Measurements from ENCODE around the gene PRKCE. TPM values are rescaled to one million over a fixed set of nuclear protein-coding genes. Genes with fewer than 3 reads are reported as not detected.

The PRKCE gene
- total RNA-seq, 1 donor from 2014 or later = 24.2 TPM

- H3K27me3 Mint-ChIP-seq (ENCODE audit: unreplicated experiment) = peaks cover 2% of the 10 kb centered on the region
- no peak for DNase-seq (ENCODE audit: low spot score)
- TF ChIP-seq CTCF (IDR thresholded peaks at IDR 0.05; ENCODE audit: unreplicated experiment) = no peak
- H3K4me3 Mint-ChIP-seq (ENCODE audit: unreplicated experiment) = no peak overlapping the region
- no peaks in the 10 kb centered on the region for H3K9me3 Mint-ChIP-seq (ENCODE audit: unreplicated experiment)
- H3K27ac Mint-ChIP-seq (ENCODE audit: unreplicated experiment) = no peak overlapping the region
- peaks cover 19% of the 10 kb centered on the region for H3K4me1 Mint-ChIP-seq (ENCODE audit: unreplicated experiment)
- H3K36me3 Mint-ChIP-seq (ENCODE audit: low read depth, unreplicated experiment) = no peaks in the 10 kb centered on the region
Measured at GRCh38 chr2:46067062-46067461, 415.6 kb downstream of the PRKCE start.

DNA sequence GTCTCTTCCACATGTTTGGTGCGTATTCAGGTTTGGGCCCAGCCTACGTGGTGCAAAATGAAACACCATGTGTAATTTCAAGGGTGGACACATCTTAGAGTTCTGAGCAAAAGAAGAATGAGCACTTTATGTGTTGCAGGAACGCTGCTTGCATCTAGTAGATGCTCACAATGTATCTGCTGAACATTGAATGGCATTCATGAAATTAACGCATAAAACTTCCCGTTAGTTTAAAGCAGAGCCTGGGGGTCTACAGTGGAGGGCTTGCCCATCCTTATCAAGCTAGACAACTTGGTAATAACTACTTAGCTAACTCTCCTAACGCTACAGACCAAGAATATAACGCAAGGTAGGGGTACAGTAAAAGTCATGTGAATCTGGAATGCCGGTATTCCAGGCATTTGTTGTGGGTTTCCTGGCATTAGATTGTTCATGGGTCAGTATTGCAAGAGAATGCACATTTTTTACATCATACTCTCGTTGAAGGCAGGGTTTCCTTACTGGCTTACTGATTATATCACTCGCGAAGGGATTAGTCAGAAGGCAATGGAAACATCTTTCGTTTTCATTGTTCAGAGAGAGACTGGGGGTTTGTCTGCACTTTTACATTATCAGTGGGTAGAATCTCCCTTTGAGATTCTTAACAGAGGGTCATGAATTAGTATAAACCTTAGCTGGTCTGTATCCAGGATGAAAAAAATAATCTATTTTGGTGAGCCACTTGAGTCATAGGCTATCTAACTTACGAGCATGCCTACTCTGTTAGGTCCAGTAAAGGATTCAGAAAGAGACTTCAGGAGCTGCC is 416.2 kb downstream of the PRKCE start:
- Mint-ChIP-seq H3K36me3 (ENCODE audit: low read depth, unreplicated experiment) (no peaks in the 10 kb centered on the region), H3K27me3 (ENCODE audit: unreplicated experiment) (peaks cover 2% of the 10 kb centered on the region), H3K4me3 (ENCODE audit: unreplicated experiment) (no peak overlapping the region), H3K4me1 (ENCODE audit: unreplicated experiment) (peaks cover 21% of the 10 kb centered on the region), H3K9me3 (ENCODE audit: unreplicated experiment) (no peaks in the 10 kb centered on the region), H3K27ac (ENCODE audit: unreplicated experiment) (no peak overlapping the region)
- no peak for DNase-seq (ENCODE audit: low spot score)
- TF ChIP-seq CTCF (IDR thresholded peaks at IDR 0.05; ENCODE audit: unreplicated experiment) = no peak

GRCh38 chr2:46068636-46069035 is 417.2 kb downstream of the PRKCE start:
- peaks cover 18% of the 10 kb centered on the region for H3K4me1 Mint-ChIP-seq (ENCODE audit: unreplicated experiment)
- no peak overlapping the region for H3K4me3 Mint-ChIP-seq (ENCODE audit: unreplicated experiment)
- TF ChIP-seq CTCF (IDR thresholded peaks at IDR 0.05; ENCODE audit: unreplicated experiment) = no peak
- H3K9me3 Mint-ChIP-seq (ENCODE audit: unreplicated experiment) = no peaks in the 10 kb centered on the region
- no peak overlapping the region for H3K27ac Mint-ChIP-seq (ENCODE audit: unreplicated experiment)
- H3K36me3 Mint-ChIP-seq (ENCODE audit: low read depth, unreplicated experiment) = no peaks in the 10 kb centered on the region
- DNase-seq (ENCODE audit: low spot score) = no peak
- peaks cover 2% of the 10 kb centered on the region for H3K27me3 Mint-ChIP-seq (ENCODE audit: unreplicated experiment)

GRCh38 chr2:46071074-46071473 is 419.6 kb downstream of the PRKCE start:
- H3K36me3 Mint-ChIP-seq (ENCODE audit: low read depth, unreplicated experiment) = no peaks in the 10 kb centered on the region
- no peaks in the 10 kb centered on the region for H3K27me3 Mint-ChIP-seq (ENCODE audit: unreplicated experiment)
- no peak overlapping the region for H3K4me3 Mint-ChIP-seq (ENCODE audit: unreplicated experiment)
- H3K4me1 Mint-ChIP-seq (ENCODE audit: unreplicated experiment) = peaks cover 29% of the 10 kb centered on the region
- DNase-seq (ENCODE audit: low spot score) = no peak
- no peaks in the 10 kb centered on the region for H3K9me3 Mint-ChIP-seq (ENCODE audit: unreplicated experiment)
- no peak for TF ChIP-seq CTCF (IDR thresholded peaks at IDR 0.05; ENCODE audit: unreplicated experiment)
- H3K27ac Mint-ChIP-seq (ENCODE audit: unreplicated experiment) = no peak overlapping the region

GRCh38 chr2:46072101-46072820 is 420.8 kb downstream of the PRKCE start:
- no peak for DNase-seq (ENCODE audit: low spot score)
- Mint-ChIP-seq H3K4me3 (ENCODE audit: unreplicated experiment) (no peak overlapping the region), H3K4me1 (ENCODE audit: unreplicated experiment) (peaks cover 29% of the 10 kb centered on the region), H3K36me3 (ENCODE audit: low read depth, unreplicated experiment) (no peaks in the 10 kb centered on the region), H3K27ac (ENCODE audit: unreplicated experiment) (no peak overlapping the region), H3K9me3 (ENCODE audit: unreplicated experiment) (no peaks in the 10 kb centered on the region), H3K27me3 (ENCODE audit: unreplicated experiment) (no peaks in the 10 kb centered on the region)
- no peak for TF ChIP-seq CTCF (IDR thresholded peaks at IDR 0.05; ENCODE audit: unreplicated experiment)

All from endothelial cell (in vitro differentiated cells).